CD4-positive, alpha-beta T cell treated with Interleukin-15 for 1 hour (primary cell): ENCODE data around the gene PACSIN2.

Experiments used
- DNase-seq: peaks from one replicate; pipeline ENCODE4 v3.0.0-alpha.2; 2020

PACSIN2 gene

DNA sequence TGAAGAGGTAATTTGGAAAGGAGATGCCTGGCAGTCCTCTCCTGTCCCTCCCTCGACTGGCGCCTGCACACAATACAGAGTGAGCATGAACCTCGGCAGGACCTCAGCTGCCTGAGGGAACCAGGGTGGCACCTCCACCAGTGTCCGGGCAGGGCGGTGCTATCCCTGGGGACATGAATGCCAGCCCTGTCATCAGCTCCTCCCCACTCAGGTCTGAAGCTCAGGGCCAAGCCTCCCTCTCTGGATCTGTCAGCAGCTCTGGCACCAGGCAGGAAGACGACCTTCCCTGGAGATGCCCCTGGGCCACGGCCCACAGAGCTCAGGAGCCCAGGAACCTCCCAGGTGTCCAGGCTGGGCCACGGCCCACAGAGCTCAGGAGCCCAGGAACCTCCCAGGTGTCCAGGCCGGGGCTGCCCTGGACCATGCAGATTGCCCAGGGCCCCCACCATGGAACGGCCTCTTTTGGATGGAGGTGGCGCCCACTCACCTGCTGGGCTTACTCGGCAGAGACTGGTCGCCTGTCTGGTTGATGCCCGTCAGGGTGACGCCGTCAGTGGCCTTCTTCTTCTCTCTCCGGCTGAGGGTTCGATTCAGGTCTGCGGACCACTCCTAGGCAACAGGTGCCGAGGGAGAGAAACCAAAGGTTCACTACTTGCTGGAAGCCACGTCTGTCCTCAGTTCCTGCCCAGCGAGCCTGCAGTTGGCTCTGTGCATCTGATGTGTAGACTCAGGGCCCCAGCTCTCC is 136.2 kb downstream of the PACSIN2 start:
- DNase-seq: no peak

DNA sequence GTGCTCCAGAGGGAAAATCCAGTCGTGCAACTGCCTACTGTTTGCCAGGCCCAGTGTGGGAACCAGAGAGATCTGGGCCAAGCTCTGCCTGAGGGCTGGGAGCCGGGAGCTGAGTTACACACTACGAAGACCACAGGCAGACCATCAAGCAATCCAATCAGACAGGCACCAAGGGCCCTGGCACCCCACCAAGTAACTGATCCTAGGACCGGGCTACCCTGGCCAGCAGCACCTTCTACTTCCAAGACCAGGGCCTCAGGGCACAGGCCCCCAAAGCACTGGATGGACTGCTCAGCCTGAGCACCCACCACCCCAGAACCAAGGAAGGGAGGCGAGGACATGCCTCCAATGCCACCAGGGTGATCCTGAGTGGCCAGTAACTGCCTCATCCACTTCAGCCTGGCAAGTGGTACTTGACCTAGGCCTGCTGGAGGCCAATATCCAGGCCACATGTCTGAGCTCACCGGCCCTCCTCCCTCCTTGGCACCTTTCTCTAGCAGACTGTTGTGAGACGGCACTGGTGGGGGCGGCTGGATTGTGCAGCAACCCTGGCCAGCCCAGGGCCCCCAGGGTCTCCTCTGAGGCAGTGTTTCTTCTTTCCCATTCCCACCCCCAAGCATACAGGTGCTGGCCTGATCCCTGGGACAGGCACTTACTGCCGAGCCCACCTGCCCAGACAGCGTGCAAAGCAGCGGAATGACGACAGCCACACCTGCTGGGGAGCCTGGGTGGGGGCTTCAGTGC is 137.2 kb downstream of the PACSIN2 start:
- no peak for DNase-seq

DNA sequence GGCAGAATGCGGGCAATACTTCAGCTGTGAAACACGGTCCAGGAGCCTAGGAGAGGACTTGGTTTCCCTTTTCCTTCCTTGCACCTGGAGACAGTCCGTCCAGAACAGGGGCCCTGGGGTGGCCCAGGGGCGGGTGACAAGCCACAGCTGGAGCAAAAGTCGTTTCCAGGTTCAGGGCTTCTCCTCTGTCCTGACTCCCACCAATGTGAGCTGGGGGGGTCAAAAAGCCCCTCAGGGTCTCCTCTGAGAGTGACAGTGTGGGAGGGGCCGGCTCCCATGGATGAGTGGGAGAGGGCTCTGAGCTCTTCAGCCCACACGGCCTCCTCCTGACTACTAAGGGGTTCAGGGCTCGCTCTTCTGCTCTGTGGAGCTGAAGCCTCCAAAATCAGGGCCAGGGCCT is 137.8 kb downstream of the PACSIN2 start:
- DNase-seq: no peak

DNA sequence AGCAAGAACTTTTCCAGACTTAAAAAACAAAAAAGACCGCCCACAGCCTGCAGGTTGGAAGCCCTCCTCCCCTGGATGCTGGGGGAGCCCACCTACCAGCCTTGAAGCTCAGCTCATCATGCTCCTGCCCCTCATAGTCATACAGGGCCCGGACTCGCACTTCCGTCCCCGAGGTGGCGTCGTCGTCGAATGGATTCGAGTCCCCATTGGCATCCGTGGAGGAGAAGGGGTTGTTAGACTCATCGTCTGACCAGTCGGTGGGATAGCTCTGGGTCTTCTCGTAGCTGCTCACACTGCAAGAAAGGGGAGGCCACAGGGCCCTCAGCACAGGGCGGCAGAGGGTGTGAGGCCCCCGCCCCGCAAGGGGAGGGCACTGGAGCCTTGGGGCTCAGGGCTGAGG is 138.9 kb downstream of the PACSIN2 start:
- DNase-seq: no peak

DNA sequence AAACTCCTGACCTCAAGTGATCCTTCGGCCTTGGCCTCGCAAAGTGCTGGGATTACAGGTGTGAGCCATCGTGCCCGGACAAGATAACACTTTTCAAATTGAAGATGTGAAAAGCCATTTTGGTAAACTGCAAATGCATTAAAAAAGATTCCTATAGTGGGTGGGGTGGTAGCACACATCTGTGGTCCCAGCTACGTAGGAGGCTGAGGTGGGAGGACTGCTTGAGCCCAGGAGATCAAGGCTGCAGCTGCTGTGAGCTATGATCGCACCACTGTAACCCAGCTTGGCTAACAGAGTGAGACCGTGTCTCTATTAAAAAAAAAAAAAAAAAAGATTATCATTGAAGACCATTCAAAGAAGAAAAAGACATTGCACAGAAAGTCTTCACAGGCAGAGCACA is 140.9 kb downstream of the PACSIN2 start:
- DNase-seq: no peak

DNA sequence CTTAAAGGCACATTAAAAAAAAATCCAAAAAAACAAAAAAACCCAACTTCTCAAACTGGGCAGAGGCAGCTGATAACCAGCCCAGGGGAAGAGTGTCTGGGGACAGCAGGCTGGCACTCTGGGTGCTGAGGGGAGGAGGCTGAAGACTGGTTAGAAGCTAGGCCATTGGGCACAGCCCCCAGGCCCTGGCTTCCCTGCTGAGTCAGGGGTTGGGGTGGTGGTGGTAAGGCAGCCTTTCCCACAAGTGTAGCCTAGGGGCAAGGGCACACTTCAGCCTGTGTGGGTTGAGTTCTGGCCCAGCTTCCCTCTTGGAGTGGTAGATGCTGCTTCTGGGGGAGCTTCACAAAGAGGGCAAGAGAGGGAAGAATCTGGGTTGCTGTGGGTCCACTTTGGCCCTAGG is 141.6 kb downstream of the PACSIN2 start:
- DNase-seq: no peak

DNA sequence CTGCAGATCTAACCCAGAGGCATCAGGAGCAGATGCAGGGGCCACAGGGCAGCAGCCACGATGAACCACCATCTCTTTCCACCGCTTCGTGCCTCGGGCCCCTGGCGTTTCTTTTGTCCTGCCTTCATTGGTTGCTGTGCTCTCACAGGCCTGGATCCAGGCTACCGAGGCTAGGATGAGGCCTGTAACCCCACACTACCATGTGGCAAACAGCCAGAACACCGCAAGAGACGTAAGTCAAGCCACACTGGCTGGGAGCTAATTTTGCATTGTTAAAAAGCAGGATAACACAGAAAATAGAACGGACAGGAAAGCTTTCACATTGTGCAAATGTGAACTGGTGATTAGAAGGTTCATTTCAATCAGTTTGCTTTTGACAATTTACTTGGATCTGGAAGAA is 142.1 kb downstream of the PACSIN2 start:
- DNase-seq: no peak

DNA sequence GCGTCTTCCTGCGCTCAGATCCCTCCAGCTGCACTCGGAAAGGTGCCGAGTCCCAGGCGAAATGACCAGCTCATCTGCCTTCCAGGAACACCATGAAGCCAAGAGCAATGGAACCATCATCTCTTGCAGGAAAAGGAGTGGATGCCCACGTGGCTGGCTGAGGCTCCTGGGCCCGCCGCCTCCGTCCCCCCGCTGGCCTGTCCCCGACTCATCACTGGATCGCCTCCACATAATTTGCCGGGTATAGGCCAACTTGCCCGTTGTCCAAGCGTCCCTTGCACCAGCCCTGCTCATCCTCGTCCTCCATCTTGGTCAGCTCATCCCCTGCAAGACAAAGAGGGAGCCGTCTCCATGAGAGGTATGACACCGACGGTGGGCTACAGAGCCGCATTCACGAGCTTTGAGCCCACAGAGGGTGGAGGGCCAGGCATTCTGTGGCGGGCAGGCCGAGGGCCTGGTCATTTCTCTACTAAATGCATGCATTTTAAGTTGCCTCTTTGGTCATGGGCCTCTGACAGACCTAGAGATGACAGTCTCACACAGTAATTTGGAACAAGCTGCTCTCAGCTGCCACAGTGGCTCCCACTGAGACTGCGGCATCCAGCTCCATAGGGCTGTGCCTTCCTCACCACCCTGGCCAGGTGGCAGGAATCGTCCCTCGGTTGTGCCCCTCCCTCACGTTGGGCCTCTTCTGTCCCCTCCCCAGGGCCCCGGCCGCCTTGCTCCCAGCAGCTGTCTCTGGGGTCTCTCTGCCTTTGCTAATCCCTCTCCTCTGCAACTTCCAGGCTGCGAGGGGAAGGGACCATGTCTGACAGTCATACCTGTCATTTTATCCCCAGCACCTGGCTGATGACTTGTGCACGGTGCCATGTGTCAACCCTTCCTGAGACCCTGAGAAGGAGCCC is 143.6 kb downstream of the PACSIN2 start:
- DNase-seq: no peak

DNA sequence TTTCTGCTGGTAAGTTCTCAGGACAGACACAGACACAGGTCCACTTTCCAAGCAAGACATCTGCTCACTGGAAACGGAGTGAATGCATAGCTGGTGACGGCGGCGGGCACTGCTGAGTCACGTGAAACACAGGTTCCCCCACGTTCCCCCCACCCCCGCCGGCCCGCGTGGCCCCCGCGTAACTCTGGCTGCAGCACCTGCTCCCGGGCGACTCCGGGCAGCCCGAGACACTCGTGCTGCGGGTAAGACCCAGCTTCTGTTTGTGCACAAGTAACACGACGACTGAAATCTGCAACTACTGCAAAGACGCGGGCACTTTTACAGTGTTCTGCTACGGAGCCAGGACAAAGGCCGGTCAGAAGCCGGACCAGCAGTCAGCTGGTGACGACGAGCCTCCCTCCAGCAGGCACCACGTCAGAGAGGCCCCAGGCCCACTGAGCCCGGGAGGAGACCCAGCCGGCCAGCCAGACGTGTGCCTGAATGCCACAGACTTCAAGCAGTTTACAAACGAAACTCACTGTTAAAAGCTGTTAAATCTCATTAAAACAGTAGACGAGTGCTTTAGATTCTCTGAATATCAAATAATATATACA is 145.0 kb downstream of the PACSIN2 start:
- DNase-seq: no peak

DNA sequence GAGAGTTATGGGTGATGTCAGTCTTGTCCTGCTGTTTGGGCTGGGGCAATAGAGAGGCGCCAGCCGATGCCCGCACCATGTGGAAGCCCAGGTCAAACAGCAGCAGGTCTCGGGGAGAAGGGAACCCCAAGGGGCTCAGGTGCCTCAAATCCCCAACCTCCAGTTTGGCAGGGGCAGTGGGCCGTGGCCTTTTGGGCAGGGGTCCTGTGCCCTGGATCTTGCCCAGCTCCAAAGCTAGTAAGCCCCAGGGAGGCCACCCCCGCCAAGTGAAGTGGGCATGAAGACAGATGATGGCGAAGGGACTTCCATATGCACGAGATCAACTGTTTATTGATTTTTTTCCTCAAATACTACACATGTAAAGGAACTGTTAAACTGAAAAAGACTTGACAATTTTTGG is 145.5 kb downstream of the PACSIN2 start:
- no peak for DNase-seq

DNA sequence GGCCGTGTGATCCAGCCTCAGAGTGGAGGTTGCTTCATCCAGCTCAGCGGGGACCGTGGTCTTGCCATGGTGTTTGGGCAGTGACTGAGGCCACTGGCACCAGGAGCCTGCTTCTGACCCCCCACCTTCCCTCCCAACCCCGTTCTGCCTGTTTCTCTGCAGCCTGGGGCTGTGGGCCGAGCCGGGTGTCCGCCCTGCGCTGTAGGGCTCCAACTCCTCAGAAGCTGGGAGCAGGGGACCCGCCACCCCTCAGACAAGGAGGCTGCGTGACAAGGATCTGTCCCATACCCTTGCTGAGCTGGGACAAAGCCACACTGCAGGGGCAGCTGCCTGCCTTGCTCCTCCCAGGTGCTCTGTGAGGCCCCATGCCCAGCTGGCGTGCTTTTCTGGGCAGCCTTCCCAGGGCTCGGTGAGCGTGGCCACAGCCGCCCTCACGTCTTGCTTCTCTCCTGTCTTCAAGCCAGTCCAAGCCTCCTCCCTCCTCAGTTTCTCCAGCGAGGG is 146.1 kb downstream of the PACSIN2 start:
- DNase-seq: no peak

DNA sequence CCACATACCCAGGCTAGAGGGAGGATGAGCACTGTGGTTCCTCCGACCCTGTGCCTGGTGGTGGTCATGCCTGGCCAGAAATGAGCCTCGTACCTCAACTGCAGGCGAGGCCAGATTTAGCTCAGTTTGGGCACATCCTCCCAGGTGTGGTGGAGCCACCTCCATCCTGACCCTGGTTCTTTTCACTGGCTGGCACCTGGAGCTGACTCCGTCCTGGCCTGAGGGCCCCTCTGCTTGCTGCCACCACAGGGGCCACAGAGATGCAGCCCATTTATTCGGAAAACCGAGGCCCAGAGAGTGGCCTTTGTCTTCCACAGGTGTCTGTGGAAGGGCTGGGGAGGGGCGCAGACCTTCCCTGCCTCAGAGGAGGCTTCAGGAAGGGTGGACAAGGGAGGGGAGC is 148.8 kb downstream of the PACSIN2 start:
- DNase-seq: no peak

DNA sequence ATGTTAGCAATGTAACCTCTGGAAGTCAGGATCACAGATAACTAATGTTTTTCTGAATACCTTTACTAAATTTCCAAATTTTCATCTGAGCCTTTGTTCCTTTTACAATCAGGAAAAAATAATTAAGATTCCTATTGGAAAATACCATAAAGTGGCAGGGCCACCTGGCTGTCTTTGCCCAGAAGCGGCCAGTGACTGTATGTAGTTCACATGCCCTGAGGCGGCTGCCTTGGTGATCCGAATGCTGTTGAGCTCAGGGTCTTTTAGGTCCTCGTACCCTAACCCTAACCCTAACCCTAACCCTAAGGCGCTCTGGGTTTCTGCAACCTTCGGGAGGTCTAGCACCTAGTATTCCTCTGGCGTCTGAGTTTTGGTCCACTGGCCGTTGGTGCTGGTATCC is 149.4 kb downstream of the PACSIN2 start:
- DNase-seq: no peak

DNA sequence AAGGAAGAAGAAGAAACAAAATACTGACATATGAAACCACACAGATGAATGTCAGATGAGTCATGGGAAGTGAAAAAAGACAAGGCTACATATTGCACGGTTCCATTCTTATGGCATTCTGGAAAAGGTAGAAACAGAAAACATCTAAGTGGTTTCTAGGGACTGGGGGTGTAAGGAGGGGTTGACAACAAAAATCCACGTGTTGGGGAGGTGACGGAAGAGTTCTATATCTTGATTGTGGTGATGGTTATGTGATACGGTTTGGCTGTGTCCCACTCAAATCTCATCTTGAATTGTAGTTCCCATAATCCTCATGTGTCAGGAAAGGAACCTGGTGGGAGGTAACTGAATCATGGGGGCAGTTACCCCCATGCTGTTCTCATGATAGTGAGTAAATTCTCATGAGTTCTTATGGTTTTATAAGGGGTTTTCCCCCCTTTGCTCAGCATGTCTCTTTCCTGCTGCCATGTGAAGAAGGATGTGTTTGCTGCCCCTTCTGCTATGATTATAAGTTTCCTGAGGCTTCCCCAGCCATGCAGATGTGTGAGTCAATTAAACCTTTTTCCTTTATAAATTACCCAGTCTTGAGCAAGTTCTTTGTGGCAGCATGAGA is 151.5 kb downstream of the PACSIN2 start:
- peak; percentile 28 for DNase-seq

DNA sequence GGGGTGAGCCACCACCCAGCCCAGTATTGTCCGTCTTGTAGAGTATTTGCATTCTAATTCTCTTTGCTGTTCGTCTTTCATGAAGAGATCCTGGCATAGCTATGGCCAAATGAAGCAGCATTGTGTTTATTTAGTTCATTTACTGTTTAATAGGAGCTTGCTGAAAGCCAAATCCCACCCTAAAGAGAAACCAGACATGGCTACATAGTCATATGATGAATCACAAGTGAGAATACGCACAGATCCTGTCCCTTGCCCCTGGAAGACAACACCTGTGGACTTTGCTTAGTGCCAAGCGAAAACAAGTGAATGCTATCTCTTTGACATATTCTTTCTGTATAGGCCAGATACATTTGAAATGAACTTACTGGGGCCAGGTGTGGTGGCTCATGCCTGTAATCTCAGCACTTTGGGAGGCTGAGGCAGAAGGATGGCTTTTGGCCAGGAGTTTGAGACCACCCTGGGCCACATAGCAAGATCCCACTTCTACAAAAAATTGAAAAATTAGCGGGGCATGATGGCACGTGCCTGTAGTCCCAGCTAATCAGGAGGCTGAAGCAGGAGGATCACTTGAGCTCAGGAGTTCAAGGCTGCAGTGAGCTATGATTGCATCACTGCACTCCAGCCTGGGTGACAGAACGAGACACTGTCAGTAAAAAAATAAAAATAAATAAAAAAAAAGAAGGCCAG is 152.8 kb downstream of the PACSIN2 start:
- DNase-seq: no peak

DNA sequence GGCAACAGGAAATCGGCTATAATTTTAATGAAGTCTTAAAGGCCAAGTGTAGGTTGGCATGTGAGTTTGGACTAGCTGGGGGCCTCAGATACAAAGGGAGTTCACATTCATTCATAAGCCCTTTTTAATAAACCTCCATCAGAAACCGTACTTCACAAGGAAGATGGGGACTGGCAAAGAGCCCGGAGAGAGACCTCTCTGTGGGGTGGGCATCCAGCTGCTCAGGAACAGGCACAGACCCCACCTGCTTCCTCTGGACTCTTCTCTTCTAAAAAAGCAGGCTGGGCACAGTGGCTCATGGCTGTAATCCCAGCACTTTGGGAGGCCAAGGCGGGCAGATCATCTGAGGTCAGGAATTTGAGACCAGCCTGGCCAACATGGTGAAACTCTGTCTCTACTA is 154.0 kb downstream of the PACSIN2 start:
- DNase-seq: no peak

DNA sequence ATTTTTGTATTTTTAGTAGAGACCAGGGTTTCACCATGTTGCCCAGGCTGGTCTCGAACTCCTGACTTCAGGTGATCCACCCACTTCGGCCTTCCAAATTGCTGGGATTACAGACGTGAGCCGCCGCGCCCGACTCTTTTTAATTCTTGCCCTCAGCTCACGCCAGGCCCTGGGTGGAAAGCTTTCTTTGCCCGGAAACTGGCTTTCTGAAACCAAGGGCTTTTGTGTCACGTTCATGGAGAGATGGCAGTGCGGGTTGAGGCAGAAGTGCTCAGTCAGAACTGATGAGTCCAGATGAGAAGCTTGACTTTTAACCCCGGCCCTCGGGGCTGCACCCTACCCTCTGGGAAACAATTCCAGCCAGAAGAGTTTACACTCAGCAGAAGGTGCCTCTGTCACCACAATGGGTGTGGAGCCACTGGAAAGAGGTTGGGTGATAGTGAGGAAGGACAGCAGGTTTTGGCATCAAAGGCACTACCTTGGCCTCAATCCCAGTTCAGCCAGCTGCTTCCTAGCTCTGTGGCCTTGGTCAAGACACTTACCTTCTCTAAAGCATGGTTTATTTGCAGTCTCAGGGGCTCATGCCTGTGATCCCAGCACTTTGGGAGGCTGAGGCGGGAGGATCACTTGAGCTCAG is 157.0 kb downstream of the PACSIN2 start:
- DNase-seq: no peak

DNA sequence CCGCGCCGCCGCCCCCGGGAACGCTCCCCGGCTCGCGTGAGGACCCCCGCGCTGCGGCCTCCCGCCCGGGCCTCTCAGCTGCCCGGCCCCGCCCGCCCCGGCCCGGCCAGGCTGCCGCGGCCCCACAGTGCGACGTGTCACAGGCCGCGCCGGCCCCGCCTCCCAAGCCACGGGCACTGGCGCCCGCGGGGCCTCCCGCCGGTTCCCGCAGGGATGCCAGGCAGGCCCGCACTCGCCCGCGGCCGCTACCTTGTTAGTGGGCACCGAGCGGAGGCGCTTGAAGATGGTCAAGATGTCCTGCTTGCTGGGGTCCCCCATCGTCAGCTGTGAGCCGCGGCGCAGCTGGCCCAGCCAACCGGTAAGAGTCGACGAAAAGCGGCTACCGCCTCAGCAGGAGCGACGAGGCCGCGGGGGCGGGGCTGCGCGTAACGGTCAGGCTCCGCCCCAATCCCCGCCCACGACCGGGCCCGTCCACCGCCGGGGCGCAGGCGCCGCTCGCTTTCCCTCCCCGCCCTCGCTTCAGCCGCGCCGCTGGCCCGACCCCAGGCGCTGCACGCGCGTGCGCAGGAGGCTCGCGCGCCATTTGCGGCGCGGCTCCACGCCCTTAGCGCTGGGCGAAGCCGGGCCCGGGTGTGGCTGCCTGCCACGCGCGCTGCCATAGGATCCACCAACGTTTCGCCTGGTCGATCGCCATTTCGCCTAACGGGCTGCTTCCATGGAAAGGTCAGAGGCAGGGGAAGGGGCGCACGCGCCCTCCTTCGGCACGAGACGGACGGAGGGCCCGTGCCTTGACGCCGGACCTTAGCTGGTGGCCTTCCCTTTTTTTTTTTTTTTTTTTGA is 157.9 kb downstream of the PACSIN2 start, which contains the start of gene ARFGAP3:
ARFGAP3 (minus strand) TSS at position 409 of the 840 bp plus-strand sequence; CDS start at position 318, 91 bp downstream.
- peak; percentile 95 for DNase-seq

DNA sequence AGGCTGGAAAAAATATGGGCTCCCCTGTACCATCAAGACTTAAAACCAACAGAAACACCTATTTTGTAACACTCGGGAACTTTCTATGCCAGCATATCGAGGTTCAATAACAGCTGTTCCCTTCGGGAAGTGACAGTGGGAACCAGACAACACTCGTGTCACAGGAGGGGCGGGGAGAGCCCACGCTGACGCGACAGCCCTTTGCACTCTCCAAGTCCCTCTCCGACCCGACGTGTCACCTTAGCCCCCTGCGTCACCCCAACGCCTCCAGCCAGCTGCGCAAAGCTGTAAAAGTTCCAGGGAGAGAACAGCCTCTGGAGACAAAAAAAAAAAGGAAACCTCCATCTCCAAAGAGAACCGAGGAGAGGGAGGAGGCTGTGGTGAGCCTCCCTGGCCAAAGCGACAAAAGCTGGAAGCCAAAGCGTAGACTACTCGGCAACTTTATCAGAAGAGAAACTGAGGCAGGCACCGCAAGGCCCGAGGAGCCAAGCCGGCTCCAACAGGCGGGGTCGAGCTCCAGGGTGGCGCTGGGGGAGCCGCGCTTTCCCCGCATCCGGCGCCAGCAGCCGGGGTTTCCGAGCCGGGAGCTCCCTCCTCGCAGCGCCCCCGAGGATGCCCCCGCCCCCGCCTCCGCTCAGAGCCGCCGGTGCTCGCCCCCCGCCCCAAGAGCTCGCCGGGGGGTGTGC is 158.6 kb downstream of the PACSIN2 start:
- DNase-seq: peak; percentile 72

DNA sequence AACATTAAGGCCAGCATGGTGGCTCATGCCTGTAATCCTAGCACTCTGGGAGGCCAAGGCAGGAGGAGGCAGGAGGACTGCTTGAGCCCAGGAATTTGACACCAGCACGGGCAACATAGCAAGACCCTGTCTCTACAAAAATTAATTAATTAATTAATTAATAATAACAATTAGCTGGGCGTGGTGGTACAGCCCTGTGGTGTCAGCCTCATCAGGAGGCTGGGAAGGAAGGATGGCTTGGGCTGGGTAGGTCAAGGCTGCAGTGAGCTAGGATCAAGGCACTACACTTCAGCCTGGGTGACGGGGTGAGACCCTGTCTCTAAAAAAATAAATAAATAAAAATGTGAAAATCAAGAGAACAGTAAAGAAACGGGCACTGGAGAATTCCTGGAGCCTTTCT is 159.2 kb downstream of the PACSIN2 start:
- no peak for DNase-seq
